ENCODE data around the gene PSG7.
"Not testable (repeated sequence)": the region's sequence is repeated elsewhere in the genome, so short reads cannot be mapped to it uniquely, and the experiment has no call there.

DNA sequence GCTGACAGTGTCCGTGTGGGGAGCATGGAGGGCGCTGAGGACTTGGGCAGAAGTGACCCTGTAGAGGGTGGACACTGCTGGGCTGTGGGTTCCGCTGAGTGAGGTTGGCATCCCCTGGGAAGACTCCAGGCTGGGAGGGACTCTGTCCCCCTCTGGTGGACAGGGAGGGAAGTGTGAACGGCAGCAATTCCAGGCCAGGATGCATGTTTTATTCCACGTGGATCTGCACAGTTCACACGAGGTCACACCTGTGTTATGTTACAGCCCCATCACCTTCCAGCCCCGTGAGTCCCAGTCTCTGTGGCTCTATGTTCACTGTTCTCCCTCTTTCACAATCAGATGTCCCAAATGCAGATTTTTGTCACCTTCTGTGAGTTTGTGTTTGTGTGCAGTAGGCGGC is 55.7 kb downstream of the PSG7 start:
- TF ChIP-seq, protein P1, sequence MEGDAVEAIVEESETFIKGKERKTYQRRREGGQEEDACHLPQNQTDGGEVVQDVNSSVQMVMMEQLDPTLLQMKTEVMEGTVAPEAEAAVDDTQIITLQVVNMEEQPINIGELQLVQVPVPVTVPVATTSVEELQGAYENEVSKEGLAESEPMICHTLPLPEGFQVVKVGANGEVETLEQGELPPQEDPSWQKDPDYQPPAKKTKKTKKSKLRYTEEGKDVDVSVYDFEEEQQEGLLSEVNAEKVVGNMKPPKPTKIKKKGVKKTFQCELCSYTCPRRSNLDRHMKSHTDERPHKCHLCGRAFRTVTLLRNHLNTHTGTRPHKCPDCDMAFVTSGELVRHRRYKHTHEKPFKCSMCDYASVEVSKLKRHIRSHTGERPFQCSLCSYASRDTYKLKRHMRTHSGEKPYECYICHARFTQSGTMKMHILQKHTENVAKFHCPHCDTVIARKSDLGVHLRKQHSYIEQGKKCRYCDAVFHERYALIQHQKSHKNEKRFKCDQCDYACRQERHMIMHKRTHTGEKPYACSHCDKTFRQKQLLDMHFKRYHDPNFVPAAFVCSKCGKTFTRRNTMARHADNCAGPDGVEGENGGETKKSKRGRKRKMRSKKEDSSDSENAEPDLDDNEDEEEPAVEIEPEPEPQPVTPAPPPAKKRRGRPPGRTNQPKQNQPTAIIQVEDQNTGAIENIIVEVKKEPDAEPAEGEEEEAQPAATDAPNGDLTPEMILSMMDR (IDR thresholded peaks at IDR 0.05), result peak in 1 of 4 donors; percentile 12
- not testable (repeated sequence) for TF ChIP-seq POLR2A (IDR thresholded peaks at IDR 0.05)

Data from right lobe of liver (tissue), 4 donors.